Endothelial cell of umbilical vein (primary cell): ENCODE results near the gene GRID2. TPM values are rescaled to one million over a fixed set of nuclear protein-coding genes. Genes with fewer than 3 reads are reported as not detected.

Experiments
- BruUV-seq: library from RNA; stranded (reverse); fragments of 400-500 nt; replicated peaks from 2 replicates; lab custom pipeline; 2021; lab: Mats Ljungman, UMichigan
- CTCF ChIA-PET: fragments of 300-600, 350-600 bp; sonication (Branson Sonifier 250); formaldehyde crosslinking; loops from one replicate; lab custom pipeline; 2021; ENCODE audit warnings: antibody characterized with exemption, inconsistent platforms; lab: Charles Lee
- POLR2A ChIA-PET: fragments of 300-600, 350-600 bp; sonication (Branson Sonifier 250); formaldehyde crosslinking; loops from one replicate; lab custom pipeline; 2021; ENCODE audit warnings: antibody characterized with exemption, inconsistent platforms; lab: Charles Lee
- DNase-seq: peaks from one replicate; pipeline ENCODE4 v3.0.0-alpha.2; 2011; ENCODE audit warnings: low read depth, low spot score
- FAIRE-seq: peaks from 2 replicates; lab custom pipeline; 2011; peaks lifted over from hg19 to GRCh38; lab: Jason Lieb, UNC
- H2AFZ ChIP-seq: 2 replicates; pipeline ENCODE4 v1.6.0; 2012; ENCODE audit warnings: low read depth, low read length, control low read depth, inconsistent platforms
- H3K27ac ChIP-seq: 2 replicates; pipeline ENCODE4 v1.5.1; 2011; ENCODE audit warnings: low read depth, mild to moderate bottlenecking, control low read depth, low read length, moderate library complexity; ENCODE audit not compliant: insufficient read depth
- H3K27me3 ChIP-seq, 2 experiments: 2 replicates each; pipeline versions ENCODE4 v1.6.0 to v1.6.1; 2011; ENCODE audit warnings: low read length in 2 of 2, mixed read lengths in 1 of 2; ENCODE audit not compliant: control insufficient read depth in 2 of 2, insufficient read depth in 2 of 2
- H3K36me3 ChIP-seq, 2 experiments: 2 replicates in 1 of 2; 3 replicates in 1 of 2; pipeline ENCODE4 v1.5.1; 2011; ENCODE audit warnings: low read length in 2 of 2, mild to moderate bottlenecking in 1 of 2, moderate library complexity in 1 of 2; ENCODE audit not compliant: control insufficient read depth in 2 of 2, insufficient read depth in 2 of 2; ENCODE audit errors: extremely low read depth in 1 of 2
- H3K4me1 ChIP-seq: 3 replicates; pipeline ENCODE4 v1.5.1; 2011; ENCODE audit warnings: mild to moderate bottlenecking, low read length; ENCODE audit not compliant: control insufficient read depth, insufficient read depth; ENCODE audit errors: extremely low read depth
- H3K4me2 ChIP-seq: 2 replicates; pipeline ENCODE4 v1.6.1; 2011; ENCODE audit warnings: low read length, control low read depth, mixed read lengths; ENCODE audit not compliant: insufficient read depth
- H3K4me3 ChIP-seq, 3 experiments: fragments of 200-600 bp in 1 of 3; sonication (generic), shearing (Covaris generic) in 1 of 3; replicated peaks in 1 of 3; 2 replicates each; pipeline ENCODE4 v1.5.1; 2011 to 2016; ENCODE audit warnings: control low read depth in 3 of 3, low read length in 3 of 3, mild to moderate bottlenecking in 2 of 3, inconsistent platforms in 1 of 3, low read depth in 1 of 3, moderate library complexity in 1 of 3; ENCODE audit not compliant: insufficient read depth in 1 of 3
- H3K79me2 ChIP-seq: 2 replicates; pipeline ENCODE4 v1.6.0; 2012; ENCODE audit warnings: low read length, inconsistent platforms; ENCODE audit not compliant: control insufficient read depth, insufficient read depth
- H3K9ac ChIP-seq: replicated peaks from 2 replicates; pipeline ENCODE3; 2011; ENCODE audit warnings: low read length, control low read depth; ENCODE audit not compliant: insufficient read depth; ENCODE audit errors: extremely low read depth
- H3K9me1 ChIP-seq: replicated peaks from 3 replicates; pipeline ENCODE4 v1.6.0; 2011; ENCODE audit warnings: mild to moderate bottlenecking, low read length; ENCODE audit not compliant: control insufficient read depth, insufficient read depth; ENCODE audit errors: extremely low read depth
- H3K9me3 ChIP-seq: replicated peaks from 2 replicates; pipeline ENCODE4 v1.5.1; 2012; ENCODE audit warnings: low read length, inconsistent platforms; ENCODE audit not compliant: control insufficient read depth, insufficient read depth
- H4K20me1 ChIP-seq: replicated peaks from 2 replicates; pipeline ENCODE3; 2011; ENCODE audit warnings: mild to moderate bottlenecking, low read length; ENCODE audit not compliant: control insufficient read depth, insufficient read depth; ENCODE audit errors: extremely low read depth
- EZH2 ChIP-seq: IDR thresholded peaks from 2 replicates; pipeline ENCODE4 v1.6.1; 2012; ENCODE audit warnings: borderline replicate concordance, low read depth, mild to moderate bottlenecking, moderate library complexity, low read length, inconsistent platforms; ENCODE audit not compliant: severe bottlenecking
- FOS ChIP-seq: IDR thresholded peaks from 2 replicates; pipeline ENCODE4 v1.6.1; 2011; ENCODE audit warnings: mild to moderate bottlenecking, low read length, moderate library complexity, borderline replicate concordance; ENCODE audit not compliant: insufficient read depth
- GATA2 ChIP-seq: IDR thresholded peaks from 2 replicates; pipeline ENCODE4 v1.7.0; 2011; ENCODE audit warnings: low read depth, mild to moderate bottlenecking, moderate library complexity, mixed read lengths, low read length; ENCODE audit not compliant: insufficient read length, insufficient read depth
- JUN ChIP-seq: IDR thresholded peaks from 2 replicates; pipeline ENCODE4 v1.6.1; 2011; ENCODE audit warnings: borderline replicate concordance, low read depth; ENCODE audit not compliant: insufficient read length, insufficient read depth
- MYC ChIP-seq: IDR thresholded peaks from one replicate; pipeline ENCODE4 v1.6.1; 2011; ENCODE audit warnings: mild to moderate bottlenecking, low read depth, low read length
- POLR2A ChIP-seq: IDR thresholded peaks from 2 replicates; pipeline ENCODE4 v1.6.1; 2012; ENCODE audit warnings: low read depth, mild to moderate bottlenecking, control low read depth, low read length
- POLR2AphosphoS5 ChIP-seq: IDR thresholded peaks from 2 replicates; pipeline ENCODE4 v1.6.1; 2012; ENCODE audit warnings: low read depth, mild to moderate bottlenecking, control low read depth, low read length, moderate library complexity; ENCODE audit not compliant: insufficient read depth
- dilution Hi-C: fragments of 300-500 bp; cut with MboI; formaldehyde crosslinking; loops from one replicate; pipeline ENCODE4 v1.15.0; 2019; ENCODE audit warnings: low sequenced_read_pairs; ENCODE audit not compliant: extremely low pct_ligation_motif_present
- intact Hi-C: fragments of 100-400 bp; cut with micrococcal nuclease; formaldehyde crosslinking; loops from one replicate; pipeline ENCODE4 v1.10.0; 2022
- polyA plus RNA-seq, 4 experiments: library from polyadenylated mRNA; depleted of rRNA in 3 of 4; stranded (reverse) in 3 of 4; unstranded in 1 of 4; fragments of >200 nt; gene quantifications; 2 replicates each; pipeline versions ENCODE4 v1.2.1 to v1.2.3, GENCODE V29; 2011 to 2012; ENCODE audit warnings: missing spikeins in 1 of 4
- total RNA-seq: library from RNA; stranded (reverse); gene quantifications from 2 replicates; pipeline ENCODE4 v1.2.3, GENCODE V29; 2021
- TF ChIP-seq, protein P1 (sequence below), 2 donors: IDR thresholded peaks; 1 replicate in 1 of 2; 2 replicates in 1 of 2; pipeline ENCODE4 v1.5.1; 2011; ENCODE audit warnings: low read length in 2 of 2, mild to moderate bottlenecking in 2 of 2, moderate library complexity in 2 of 2, control low read depth in 1 of 2, inconsistent platforms in 1 of 2, low read depth in 1 of 2; ENCODE audit not compliant: insufficient read depth in 1 of 2; ENCODE audit errors: extremely low read depth in 1 of 2
- TF ChIP-seq, protein P2 (sequence below): IDR thresholded peaks from 2 replicates; pipeline ENCODE4 v1.6.1; 2011; ENCODE audit not compliant: insufficient read depth, insufficient read length

The GRID2 gene
- total and polyA plus RNA-seq, 2 donors (not counting 3 experiments of a cell fraction or from before 2014, with no cell fraction given) = not detected

DNA sequence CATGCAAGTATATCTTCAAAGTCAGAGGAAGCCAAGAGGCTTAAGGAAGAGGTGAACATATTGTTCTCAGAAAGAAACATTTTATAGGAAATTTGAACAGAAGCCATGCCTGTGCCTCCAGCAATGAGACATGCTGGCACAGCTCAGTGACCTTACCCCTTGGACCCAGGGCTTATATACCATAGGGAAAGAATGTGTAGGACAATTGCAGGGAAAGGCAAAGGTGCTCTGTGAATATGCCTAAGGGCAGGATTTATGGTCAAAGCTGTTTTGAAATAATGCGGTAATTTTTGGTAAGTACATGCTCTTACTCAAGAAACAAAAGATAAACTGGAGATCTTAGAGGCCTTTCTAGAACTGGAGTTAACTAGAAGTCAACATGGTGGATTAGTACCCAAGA is 568.8 kb downstream of the GRID2 start:
- H3K36me3 ChIP-seq = no peaks in the 10 kb centered on the region
- H3K4me2 ChIP-seq = no peak overlapping the region
- ChIA-PET CTCF (interaction anchor here (1.4 kb wide), 1 partner anchor 19 kb away, joined by 3 read pairs; no protein-coding TSS in a partner anchor), POLR2A (no interaction called here)
- dilution Hi-C loops (no loop called here), intact Hi-C loops (no loop called here)
- no peak overlapping the region for H3K4me3 ChIP-seq
- no peak overlapping the region for H3K9ac ChIP-seq
- H2AFZ ChIP-seq = no peak overlapping the region
- H3K27me3 ChIP-seq = no peaks in the 10 kb centered on the region
- no peaks in the 10 kb centered on the region for H3K4me1 ChIP-seq
- DNase-seq (no peak), FAIRE-seq (no peak)
- BruUV-seq = no TSS peak
- H4K20me1 ChIP-seq = no peaks in the 10 kb centered on the region
- H3K79me2 ChIP-seq = no peaks in the 10 kb centered on the region
- TF ChIP-seq GATA2 (no peak), EZH2 (no peak), JUN (no peak), FOS (no peak), MYC (no peak), POLR2A (no peak), POLR2AphosphoS5 (no peak)
- TF ChIP-seq, protein P1, sequence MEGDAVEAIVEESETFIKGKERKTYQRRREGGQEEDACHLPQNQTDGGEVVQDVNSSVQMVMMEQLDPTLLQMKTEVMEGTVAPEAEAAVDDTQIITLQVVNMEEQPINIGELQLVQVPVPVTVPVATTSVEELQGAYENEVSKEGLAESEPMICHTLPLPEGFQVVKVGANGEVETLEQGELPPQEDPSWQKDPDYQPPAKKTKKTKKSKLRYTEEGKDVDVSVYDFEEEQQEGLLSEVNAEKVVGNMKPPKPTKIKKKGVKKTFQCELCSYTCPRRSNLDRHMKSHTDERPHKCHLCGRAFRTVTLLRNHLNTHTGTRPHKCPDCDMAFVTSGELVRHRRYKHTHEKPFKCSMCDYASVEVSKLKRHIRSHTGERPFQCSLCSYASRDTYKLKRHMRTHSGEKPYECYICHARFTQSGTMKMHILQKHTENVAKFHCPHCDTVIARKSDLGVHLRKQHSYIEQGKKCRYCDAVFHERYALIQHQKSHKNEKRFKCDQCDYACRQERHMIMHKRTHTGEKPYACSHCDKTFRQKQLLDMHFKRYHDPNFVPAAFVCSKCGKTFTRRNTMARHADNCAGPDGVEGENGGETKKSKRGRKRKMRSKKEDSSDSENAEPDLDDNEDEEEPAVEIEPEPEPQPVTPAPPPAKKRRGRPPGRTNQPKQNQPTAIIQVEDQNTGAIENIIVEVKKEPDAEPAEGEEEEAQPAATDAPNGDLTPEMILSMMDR (IDR thresholded peaks at IDR 0.05; ENCODE audit: extremely low read depth in 1 of 2, insufficient read depth in 1 of 2, low read depth in 1 of 2, low read length in 2 of 2) = no peak
- TF ChIP-seq, protein P2, sequence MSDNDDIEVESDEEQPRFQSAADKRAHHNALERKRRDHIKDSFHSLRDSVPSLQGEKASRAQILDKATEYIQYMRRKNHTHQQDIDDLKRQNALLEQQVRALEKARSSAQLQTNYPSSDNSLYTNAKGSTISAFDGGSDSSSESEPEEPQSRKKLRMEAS = no peak
- H3K27ac ChIP-seq = no peak overlapping the region
- H3K9me1 ChIP-seq = no peaks in the 10 kb centered on the region
- H3K9me3 ChIP-seq = no peaks in the 10 kb centered on the region
